ENCODE data around the gene BYSL.

BYSL gene

DNA sequence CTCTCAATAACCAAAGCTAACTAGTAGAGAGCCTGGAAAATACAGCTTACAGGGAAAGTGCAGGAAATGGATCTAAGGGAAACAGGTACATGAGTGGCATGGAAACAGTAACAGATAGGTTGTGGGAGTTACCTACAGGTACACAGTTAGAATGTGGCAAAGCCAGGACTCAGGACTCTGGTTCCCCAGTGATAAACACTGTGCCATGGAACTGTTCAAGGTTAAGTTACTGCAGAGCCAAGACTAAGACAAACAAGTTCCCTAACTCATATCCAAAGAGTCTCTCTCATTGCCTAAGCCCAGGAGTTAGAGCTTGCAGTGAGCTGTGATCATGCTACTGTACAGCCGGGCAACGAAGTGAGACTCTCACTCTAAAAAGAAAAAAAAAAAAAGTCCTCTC lies 7.0 kb upstream of the BYSL start:
- no peak for DNase-seq (ENCODE audit: low read depth in 2 of 3, low spot score in 2 of 3)

GRCh38 chr6:41914869-41915530 lies 6.3 kb upstream of the BYSL start:
- no peak for DNase-seq (ENCODE audit: low read depth in 2 of 3, low spot score in 2 of 3)

- DNase-seq (ENCODE audit: low read depth in 2 of 3, low spot score in 2 of 3) = no peak
Measured at GRCh38 chr6:41917528-41917927, 3.8 kb upstream of the BYSL start.

GRCh38 chr6:41921712-41921998 lies 356 bp downstream of the BYSL start:
- no peak for DNase-seq (ENCODE audit: low read depth in 2 of 3, low spot score in 2 of 3)

GRCh38 chr6:41922154-41922553 lies 855 bp downstream of the BYSL start:
- no peak for DNase-seq (ENCODE audit: low read depth in 2 of 3, low spot score in 2 of 3)

DNA sequence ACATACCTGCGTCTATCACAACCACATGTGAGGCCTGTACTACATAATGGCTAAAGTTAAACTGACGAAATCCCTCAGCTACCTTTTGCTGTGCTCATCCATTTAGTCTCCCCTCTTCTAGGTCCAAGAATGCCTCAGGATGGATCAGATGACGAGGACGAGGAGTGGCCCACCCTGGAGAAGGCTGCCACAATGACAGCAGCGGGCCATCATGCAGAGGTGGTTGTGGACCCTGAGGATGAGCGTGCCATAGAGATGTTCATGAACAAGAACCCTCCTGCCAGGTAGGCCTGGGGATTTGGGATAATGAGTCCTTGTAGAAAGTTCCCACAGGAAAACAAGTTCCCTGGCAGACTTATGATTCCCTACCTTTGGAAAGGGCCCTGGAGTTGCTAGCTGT lies 6.0 kb downstream of the BYSL start:
- no peak for DNase-seq (ENCODE audit: low read depth in 2 of 3, low spot score in 2 of 3)

DNA sequence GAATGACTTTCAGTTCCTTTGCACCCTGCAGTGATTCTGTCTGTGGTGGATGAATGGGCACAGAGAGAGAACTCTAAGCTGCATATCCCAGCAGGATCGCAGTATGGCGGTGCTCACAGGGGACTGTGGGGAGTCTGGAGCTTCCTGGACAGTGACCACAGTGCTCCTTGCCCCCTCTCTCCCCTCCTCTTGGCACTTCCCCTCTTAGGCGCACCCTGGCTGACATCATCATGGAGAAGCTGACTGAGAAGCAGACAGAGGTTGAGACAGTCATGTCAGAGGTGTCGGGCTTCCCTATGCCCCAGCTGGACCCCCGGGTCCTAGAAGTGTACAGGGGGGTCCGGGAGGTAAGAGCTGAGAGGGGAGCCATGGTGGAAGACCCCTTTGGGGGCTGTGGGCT lies 8.6 kb downstream of the BYSL start:
- no peak for DNase-seq (ENCODE audit: low read depth in 2 of 3, low spot score in 2 of 3)

DNA sequence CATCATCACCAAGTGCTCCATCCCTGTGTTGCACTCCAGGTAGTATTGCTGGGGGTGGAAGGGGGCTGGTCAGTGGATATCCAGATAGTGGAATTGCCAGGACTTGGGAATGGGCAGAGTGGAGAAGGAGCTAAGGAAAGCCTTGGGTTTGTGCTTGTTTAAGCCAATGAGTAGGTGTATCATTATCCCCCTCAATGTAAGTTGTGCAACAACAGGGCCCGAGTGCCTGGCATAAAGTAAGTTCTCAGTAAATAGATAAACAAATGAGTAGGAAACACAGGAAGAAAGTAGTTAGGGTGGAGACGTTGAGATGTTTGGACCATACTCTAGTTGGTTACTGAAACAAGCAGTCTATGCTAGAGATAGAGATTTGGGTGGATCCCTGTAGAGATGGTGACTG lies 10.5 kb downstream of the BYSL start:
- no peak for DNase-seq (ENCODE audit: low read depth in 2 of 3, low spot score in 2 of 3)

- no peak for DNase-seq (ENCODE audit: low read depth in 2 of 3, low spot score in 2 of 3)
Measured at GRCh38 chr6:41932378-41932777, 11.1 kb downstream of the BYSL start.

DNA sequence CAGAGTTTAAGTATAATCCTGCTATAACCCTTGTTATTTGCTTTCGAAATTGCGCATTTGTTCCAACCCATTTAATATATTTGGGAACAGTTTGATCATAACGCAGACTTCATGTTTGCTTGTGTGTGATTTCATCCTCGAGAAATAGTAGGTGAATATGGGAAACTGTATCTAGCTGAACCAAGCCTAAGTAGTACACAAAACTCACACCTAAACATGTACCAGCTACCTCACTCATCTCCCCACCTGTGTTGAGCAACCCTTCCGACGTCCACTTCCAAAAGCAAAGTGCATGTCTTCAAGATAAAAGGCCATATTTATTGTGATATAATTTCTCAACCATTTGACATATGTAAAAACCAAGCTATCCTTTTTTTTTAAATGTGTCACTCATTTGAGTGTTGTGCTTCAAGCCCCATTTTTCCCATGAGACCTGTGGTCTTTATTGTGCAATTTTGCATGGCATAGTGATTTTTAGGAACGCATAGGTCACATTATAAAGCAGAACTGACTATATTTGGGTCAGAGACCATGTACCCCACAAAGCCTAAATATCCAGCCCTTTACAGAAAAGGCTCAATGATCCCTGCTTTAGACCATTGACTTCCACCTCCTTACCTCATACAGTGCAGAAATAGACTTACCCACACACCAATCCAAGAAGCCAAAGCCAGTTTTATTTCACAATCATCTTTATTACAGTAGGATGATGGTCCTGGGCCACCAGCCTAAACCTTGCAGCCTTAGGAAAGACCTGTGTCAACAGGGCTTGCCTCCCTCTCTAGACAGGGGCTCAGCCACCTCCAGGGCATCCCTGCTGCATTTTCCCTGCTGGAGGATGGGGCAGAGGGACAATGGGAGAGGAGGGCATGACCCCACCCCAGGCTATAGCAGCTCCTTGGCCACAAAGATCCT lies 13.2 kb downstream of the BYSL start:
- DNase-seq (ENCODE audit: low read depth in 2 of 3, low spot score in 2 of 3) = no peak

DNA sequence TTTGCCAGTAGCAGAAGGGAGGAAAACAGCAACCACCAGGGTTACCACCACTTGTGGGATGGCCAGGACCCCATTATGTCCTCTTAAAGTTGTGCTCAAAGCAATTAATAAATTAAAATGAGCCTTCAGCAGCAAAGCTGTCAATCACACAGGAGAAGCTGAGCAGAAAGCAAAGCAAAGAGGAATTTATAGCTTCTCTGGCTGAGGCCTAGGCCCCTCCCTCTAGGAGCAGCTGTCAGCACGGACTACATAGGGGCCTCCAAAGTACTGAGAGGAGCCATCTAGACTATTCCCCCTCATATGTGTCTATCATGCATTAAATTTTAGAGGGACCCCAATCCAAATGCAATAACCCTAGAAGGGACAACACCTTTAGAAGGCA lies 13.9 kb downstream of the BYSL start:
- no peak for DNase-seq (ENCODE audit: low read depth in 2 of 3, low spot score in 2 of 3)

GRCh38 chr6:41935685-41936072 lies 14.4 kb downstream of the BYSL start:
- DNase-seq (ENCODE audit: low read depth in 2 of 3, low spot score in 2 of 3) = no peak

GRCh38 chr6:41936073-41936837 lies 15.0 kb downstream of the BYSL start:
- DNase-seq (ENCODE audit: low read depth in 2 of 3, low spot score in 2 of 3) = peak in 2 of 3 experiments; percentile 41 to 67

GRCh38 chr6:41937472-41937860 lies 16.2 kb downstream of the BYSL start:
- no peak for DNase-seq (ENCODE audit: low read depth in 2 of 3, low spot score in 2 of 3)

- DNase-seq (ENCODE audit: low read depth in 2 of 3, low spot score in 2 of 3) = no peak
Measured at GRCh38 chr6:41937861-41938574, 16.7 kb downstream of the BYSL start.

DNA sequence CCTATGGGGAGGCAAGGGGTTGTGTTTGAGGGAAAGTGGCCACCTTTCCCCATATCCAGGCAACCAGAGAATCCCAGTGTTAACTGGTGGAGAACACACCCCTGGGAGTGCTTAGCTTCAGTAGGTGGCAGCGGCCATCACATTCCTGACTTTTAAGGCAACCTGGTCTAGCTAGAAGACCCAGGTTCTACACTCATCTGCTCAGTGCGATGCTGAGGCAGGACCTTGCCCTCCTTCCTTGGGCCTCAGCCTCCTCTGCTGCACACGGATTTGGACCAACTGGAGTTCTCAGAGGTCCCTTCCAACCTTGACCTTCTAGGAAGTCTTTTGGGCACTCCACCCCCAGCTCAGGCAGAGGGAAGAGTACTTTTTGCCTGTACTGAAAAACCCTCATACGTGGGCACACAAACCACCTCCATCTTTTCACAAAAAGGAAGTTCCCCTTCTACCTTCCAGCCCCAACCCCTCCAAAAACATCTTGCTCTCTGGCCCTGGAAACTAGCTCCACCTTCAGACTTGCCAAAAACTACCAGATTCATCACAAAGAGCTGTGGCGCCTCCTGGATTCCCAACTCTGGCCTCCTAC lies 17.4 kb downstream of the BYSL start:
- DNase-seq (ENCODE audit: low read depth in 2 of 3, low spot score in 2 of 3) = no peak

DNA sequence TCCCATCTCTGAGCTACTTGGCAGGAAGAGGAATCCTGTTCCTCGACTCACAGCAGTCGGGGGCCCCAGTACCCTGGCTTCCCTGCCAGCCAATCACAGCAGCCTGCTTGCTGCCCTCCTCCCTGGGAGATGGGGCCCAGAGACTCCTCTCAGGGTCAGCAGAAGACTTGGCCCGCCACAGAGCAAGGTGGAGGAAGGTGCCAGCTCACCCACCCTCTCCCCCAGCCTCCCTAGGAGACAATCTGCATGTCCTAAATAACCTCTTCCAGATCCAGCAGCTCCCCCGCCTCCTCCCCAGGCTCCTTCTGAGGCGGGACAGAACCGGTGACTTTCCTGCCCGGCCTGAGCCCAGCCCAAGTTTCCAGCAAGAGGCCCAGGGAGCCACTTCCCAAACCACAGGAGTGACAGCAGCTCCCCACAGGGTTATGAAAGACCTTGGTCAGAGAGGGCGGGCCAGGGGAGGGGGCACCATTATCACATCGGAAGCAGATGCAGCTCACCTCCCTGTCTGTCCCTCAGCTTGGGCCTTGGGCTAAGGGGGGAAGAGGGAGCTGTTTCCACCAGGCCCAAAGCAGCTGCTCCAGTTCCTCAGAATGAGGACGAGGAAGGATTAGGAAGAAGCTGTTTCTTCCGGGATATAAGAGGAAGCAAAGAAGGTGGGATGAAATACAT lies 18.0 kb downstream of the BYSL start:
- DNase-seq (ENCODE audit: low read depth in 2 of 3, low spot score in 2 of 3) = no peak

DNA sequence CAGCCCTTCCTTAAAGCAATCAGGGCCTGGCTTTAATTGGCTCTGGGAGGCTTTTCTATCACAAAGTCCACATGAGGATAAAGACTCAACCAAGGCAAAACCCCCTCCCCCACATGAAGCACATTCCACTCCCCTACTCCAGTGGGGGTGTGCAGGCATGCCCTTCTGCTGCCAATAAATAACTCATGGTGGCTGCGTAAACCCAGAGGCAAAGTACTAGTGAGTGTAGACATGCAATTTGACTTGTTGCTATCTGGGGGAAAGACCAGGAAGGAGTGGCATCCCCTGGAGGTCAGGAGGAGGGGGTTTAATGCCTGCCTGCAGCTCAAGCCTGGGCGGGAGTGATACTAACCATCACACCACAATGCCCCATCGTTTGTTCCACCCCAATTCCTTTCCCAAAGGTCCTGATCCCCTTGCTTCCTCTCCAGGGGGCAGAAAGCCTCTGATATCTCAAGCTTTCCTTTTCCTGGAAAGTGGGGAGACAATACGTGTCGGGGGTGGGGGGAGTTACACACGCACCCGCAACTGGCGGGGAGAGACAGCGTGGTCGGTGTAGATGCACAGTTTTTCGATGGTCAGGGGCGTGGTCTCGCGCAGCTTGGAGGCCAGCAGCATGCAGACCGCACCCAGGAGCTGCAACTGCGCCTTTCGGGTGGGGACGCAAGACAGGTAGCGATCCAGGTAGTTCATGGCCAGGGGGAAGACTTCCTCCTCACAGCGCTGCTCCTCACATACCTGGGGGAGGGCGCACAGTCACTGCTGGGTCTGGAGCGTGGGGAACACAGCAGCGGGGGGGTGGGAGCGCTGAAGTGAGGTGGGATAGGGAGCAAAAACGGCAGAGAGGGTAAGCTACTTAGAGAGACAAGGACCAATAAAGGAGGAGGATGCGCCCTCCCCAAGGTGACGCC lies 18.8 kb downstream of the BYSL start:
- DNase-seq (ENCODE audit: low read depth in 2 of 3, low spot score in 2 of 3) = no peak

- DNase-seq (ENCODE audit: low read depth in 2 of 3, low spot score in 2 of 3) = no peak
Measured at GRCh38 chr6:41940759-41941279, 19.5 kb downstream of the BYSL start.

Measured in activated CD8-positive, alpha-beta memory T cell treated with anti-CD3 and anti-CD28 coated beads for 48 hours (primary cell).